IMR-90 (cell line): Measurements from ENCODE around the gene ZFPM1. TPM values are rescaled to one million over a fixed set of nuclear protein-coding genes. Genes with fewer than 3 reads are reported as not detected.

Experiments
- ATAC-seq: fragments of 200-7000 bp; cut with Tn5 transposase; 2 replicates; pipeline ENCODE4 v1.9.1; 2020; ENCODE audit warnings: low read depth, mild to moderate bottlenecking, moderate library complexity
- BruUV-seq: library from RNA; stranded (reverse); fragments of 400-500 nt; replicated peaks from 2 replicates; lab custom pipeline; 2021; lab: Mats Ljungman, UMichigan
- CTCF ChIA-PET: fragments of 300-600 bp; formaldehyde crosslinking; extraction: SDS; loops from one replicate; lab custom pipeline; 2021; ENCODE audit warnings: antibody characterized with exemption; lab: Yijun Ruan, JAX
- POLR2A ChIA-PET: fragments of 300-600 bp; sonication (Branson Sonifier 250); formaldehyde crosslinking; loops from one replicate; lab custom pipeline; 2022; ENCODE audit warnings: antibody characterized with exemption; ENCODE audit not compliant: unreplicated experiment; lab: Charles Lee
- DNase-seq: peaks from one replicate; pipeline ENCODE4 v3.0.0; 2013
- H2AFZ ChIP-seq: replicated peaks from 2 replicates; pipeline ENCODE3; 2013; ENCODE audit warnings: low read length, mild to moderate bottlenecking; ENCODE audit not compliant: poor library complexity
- H2AK5ac ChIP-seq: 2 replicates; pipeline ENCODE4 v1.6.1; 2013; ENCODE audit warnings: low read depth, low read length, inconsistent platforms
- H2AK9ac ChIP-seq: replicated peaks from 2 replicates; pipeline ENCODE3; 2013; ENCODE audit warnings: mild to moderate bottlenecking, low read depth, low read length, moderate library complexity; ENCODE audit not compliant: poor library complexity
- H2BK120ac ChIP-seq: 2 replicates; pipeline ENCODE4 v1.6.1; 2013; ENCODE audit warnings: low read depth, low read length, inconsistent platforms
- H2BK15ac ChIP-seq: 3 replicates; pipeline ENCODE4 v1.6.1; 2013; ENCODE audit warnings: low read depth, low read length, inconsistent platforms
- H2BK20ac ChIP-seq: 2 replicates; pipeline ENCODE4 v1.6.1; 2013; ENCODE audit warnings: low read depth, mild to moderate bottlenecking, inconsistent platforms, low read length, moderate library complexity
- H2BK5ac ChIP-seq: 2 replicates; pipeline ENCODE4 v1.6.1; 2013; ENCODE audit warnings: mild to moderate bottlenecking, low read depth, low read length, inconsistent platforms; ENCODE audit not compliant: poor library complexity, severe bottlenecking
- H3K14ac ChIP-seq: replicated peaks from 2 replicates; pipeline ENCODE4 v1.6.1; 2013; ENCODE audit warnings: low read depth, low read length, inconsistent platforms
- H3K18ac ChIP-seq: 2 replicates; pipeline ENCODE4 v1.6.1; 2013; ENCODE audit warnings: low read depth, low read length, control low read depth
- H3K23ac ChIP-seq: 2 replicates; pipeline ENCODE4 v1.6.1; 2013; ENCODE audit warnings: low read depth, low read length, inconsistent platforms
- H3K27ac ChIP-seq: 2 replicates; pipeline ENCODE4 v1.5.1; 2013; ENCODE audit warnings: mild to moderate bottlenecking, control low read depth, low read length; ENCODE audit not compliant: insufficient read depth
- H3K27me3 ChIP-seq: 2 replicates; pipeline ENCODE4 v1.6.1; 2013; ENCODE audit warnings: low read length; ENCODE audit not compliant: control insufficient read depth, insufficient read depth
- H3K36me3 ChIP-seq: 2 replicates; pipeline ENCODE4 v1.6.1; 2013; ENCODE audit warnings: low read length, mixed read lengths; ENCODE audit not compliant: control insufficient read depth, insufficient read depth
- H3K4ac ChIP-seq: 2 replicates; pipeline ENCODE4 v1.6.1; 2013; ENCODE audit warnings: low read depth, low read length, inconsistent platforms
- H3K4me1 ChIP-seq: 2 replicates; pipeline ENCODE4 v1.6.1; 2013; ENCODE audit warnings: low read length, mixed read lengths; ENCODE audit not compliant: control insufficient read depth, insufficient read depth
- H3K4me2 ChIP-seq: 2 replicates; pipeline ENCODE4 v1.6.1; 2013; ENCODE audit warnings: low read depth, mild to moderate bottlenecking, control low read depth, low read length, moderate library complexity
- H3K4me3 ChIP-seq: 2 replicates; pipeline ENCODE4 v1.5.1; 2013; ENCODE audit warnings: low read depth, mild to moderate bottlenecking, control low read depth, low read length, moderate library complexity; ENCODE audit not compliant: insufficient read depth
- H3K56ac ChIP-seq: 2 replicates; pipeline ENCODE4 v1.6.1; 2013; ENCODE audit warnings: low read length, inconsistent platforms; ENCODE audit not compliant: insufficient read depth; ENCODE audit errors: extremely low read depth
- H3K79me1 ChIP-seq, 2 experiments: 2 replicates each; pipeline ENCODE4 v1.6.1; 2013; ENCODE audit warnings: low read length in 2 of 2, inconsistent platforms in 1 of 2, low read depth in 1 of 2
- H3K9ac ChIP-seq: 2 replicates; pipeline ENCODE4 v1.6.1; 2013; ENCODE audit warnings: low read depth, low read length, control low read depth
- H3K9me1 ChIP-seq: 2 replicates; pipeline ENCODE4 v1.6.1; 2013; ENCODE audit warnings: low read length, inconsistent platforms; ENCODE audit not compliant: insufficient read depth
- H3K9me3 ChIP-seq: 2 replicates; pipeline ENCODE4 v1.6.1; 2013; ENCODE audit warnings: low read length; ENCODE audit not compliant: control insufficient read depth, insufficient read depth
- H4K20me1 ChIP-seq: 2 replicates; pipeline ENCODE4 v1.6.1; 2013; ENCODE audit warnings: low read length, inconsistent platforms; ENCODE audit not compliant: insufficient read depth
- H4K5ac ChIP-seq: 2 replicates; pipeline ENCODE4 v1.6.1; 2013; ENCODE audit warnings: mild to moderate bottlenecking, low read depth, low read length, control low read depth
- H4K8ac ChIP-seq, 2 experiments: 2 replicates each; pipeline ENCODE4 v1.6.1; 2013; ENCODE audit warnings: low read depth in 2 of 2, low read length in 2 of 2, control low read depth in 1 of 2, inconsistent platforms in 1 of 2
- H4K91ac ChIP-seq: 2 replicates; pipeline ENCODE4 v1.6.1; 2013; ENCODE audit warnings: low read depth, low read length, inconsistent platforms; ENCODE audit not compliant: insufficient read depth
- BHLHE40 ChIP-seq: fragments of 150-350 bp; IDR thresholded peaks from 2 replicates; pipeline ENCODE4 v1.6.1; 2016; ENCODE audit warnings: mild to moderate bottlenecking, low read depth, low read length
- CTCF ChIP-seq: conservative IDR thresholded peaks from 2 replicates; pipeline ENCODE4 v1.5.1; 2012; ENCODE audit warnings: mild to moderate bottlenecking, low read depth, low read length, improper control_type of control experiment
- ELK1 ChIP-seq: fragments of 150-350 bp; IDR thresholded peaks from 2 replicates; pipeline ENCODE4 v1.6.1; 2016; ENCODE audit warnings: low read depth, mild to moderate bottlenecking, low read length, moderate library complexity, borderline replicate concordance
- FOS ChIP-seq: fragments of 150-350 bp; IDR thresholded peaks from 2 replicates; pipeline ENCODE4 v1.6.1; 2016; ENCODE audit warnings: low read depth, low read length
- MAFK ChIP-seq: IDR thresholded peaks from 2 replicates; pipeline ENCODE4 v1.6.1; 2012; ENCODE audit warnings: low read depth, low read length, improper control_type of control experiment
- MXI1 ChIP-seq: IDR thresholded peaks from 2 replicates; pipeline ENCODE4 v1.6.1; 2012; ENCODE audit warnings: low read depth, mild to moderate bottlenecking, low read length, moderate library complexity, borderline replicate concordance
- NFE2L2 ChIP-seq: fragments of 150-350 bp; IDR thresholded peaks from 2 replicates; pipeline ENCODE4 v1.6.1; 2016; ENCODE audit warnings: low read depth, mild to moderate bottlenecking, low read length
- RCOR1 ChIP-seq: IDR thresholded peaks from 2 replicates; pipeline ENCODE4 v1.6.1; 2012; ENCODE audit warnings: mild to moderate bottlenecking, low read length, improper control_type of control experiment; ENCODE audit not compliant: insufficient replicate concordance
- RFX5 ChIP-seq: IDR thresholded peaks from 2 replicates; pipeline ENCODE4 v1.8.0; 2012; ENCODE audit warnings: low read depth, mild to moderate bottlenecking, low read length, moderate library complexity
- USF2 ChIP-seq: fragments of 150-350 bp; IDR thresholded peaks from 2 replicates; pipeline ENCODE4 v1.6.1; 2017; ENCODE audit warnings: mild to moderate bottlenecking, antibody characterized with exemption, low read length, low read depth
- WGBS, 2 experiments: methylation state at CpG; one replicate each; pipeline versions ENCODE4 v1.1.5 to v1.1.7; 2013; ENCODE audit warnings: missing lambda C conversion rate in 2 of 2; ENCODE audit not compliant: insufficient read length in 1 of 2; ENCODE audit errors: extremely low coverage in 2 of 2; 5-methylcytosine and 5-hydroxymethylcytosine counted together
- dilution Hi-C: fragments of 300-500 bp; cut with HindIII; formaldehyde crosslinking; loops from one replicate; pipeline ENCODE4 v1.14.3; 2018; ENCODE audit warnings: low sequenced_read_pairs; ENCODE audit not compliant: unreplicated experiment
- in situ Hi-C: fragments of 300-500 bp; cut with MboI; formaldehyde crosslinking; loops from 3 replicates; pipeline ENCODE4 v1.14.3; 2019; ENCODE audit warnings: low sequenced_read_pairs, inconsistent platforms, mixed read lengths
- intact Hi-C: fragments of 100-400 bp; cut with micrococcal nuclease; formaldehyde crosslinking; loops from 2 replicates; pipeline ENCODE4 v1.10.0; 2022
- polyA plus RNA-seq, 3 experiments: library from polyadenylated mRNA; depleted of rRNA; stranded (reverse); fragments of >200 nt; gene quantifications; 2 replicates each; pipeline ENCODE4 v1.2.3, GENCODE V29; 2012; ENCODE audit warnings: low replicate concordance in 1 of 3
- total RNA-seq: library from RNA; depleted of rRNA; stranded (reverse); fragments of >200 nt; gene quantifications from 2 replicates; pipeline ENCODE4 v1.2.3, GENCODE V29; 2012

ZFPM1 gene
- total and polyA plus RNA-seq, 2 of the 4 experiments (the other 2 are of a cell fraction), result 0.36 to 1.1 TPM

- ChIA-PET CTCF (interaction anchor here (0.6 kb wide), 1 partner anchor 467 kb away, joined by 3 read pairs; no protein-coding TSS in a partner anchor), POLR2A (no interaction called here)
- Histone ChIP-seq H3K4me3 (no peak overlapping the region), H2AFZ (peak overlapping the region; percentile 32), H3K79me1 (peaks cover 0 to 5% of the 10 kb centered on the region in 2 experiments; a peak in 2 of 4 replicates), H4K20me1 (no peaks in the 10 kb centered on the region), H4K5ac (no peak overlapping the region), H2AK9ac (no peak overlapping the region), H3K36me3 (no peaks in the 10 kb centered on the region), H2BK20ac (no peak overlapping the region), H3K4ac (no peak overlapping the region), H3K9ac (no peak overlapping the region), H3K4me2 (no peak overlapping the region), H3K27me3 (peaks cover 39% of the 10 kb centered on the region), H2AK5ac (no peak overlapping the region), H4K91ac (no peak overlapping the region), H3K4me1 (no peaks in the 10 kb centered on the region), H4K8ac (no peak overlapping the region), H3K9me3 (peaks cover 28% of the 10 kb centered on the region), H3K18ac (no peak overlapping the region), H3K9me1 (no peaks in the 10 kb centered on the region), H3K14ac (no peak overlapping the region), H3K27ac (no peak overlapping the region), H2BK5ac (no peak overlapping the region), H3K56ac (no peak overlapping the region), H3K23ac (no peak overlapping the region), H2BK15ac (no peak overlapping the region), H2BK120ac (no peak overlapping the region)
- dilution Hi-C loops (no loop called here), intact Hi-C loops (no loop called here), in situ Hi-C loops (no loop called here)
- 56% methylated on average over 10 of the region's 20 CpGs; no CpG with 5 or more reads in 1 of the 2 experiments for WGBS, 2 experiments
- ATAC-seq (no peak), DNase-seq (no peak)
- no TSS peak for BruUV-seq
- TF ChIP-seq RFX5, result no peak
- TF ChIP-seq FOS, result no peak
- no peak for TF ChIP-seq USF2
- no peak for TF ChIP-seq MXI1
- no peak for TF ChIP-seq MAFK
- TF ChIP-seq BHLHE40, result no peak
- no peak for TF ChIP-seq ELK1
- TF ChIP-seq NFE2L2, result no peak
- TF ChIP-seq RCOR1, result no peak
- TF ChIP-seq CTCF, result no peak
These were observed 87.4 kb downstream of the ZFPM1 start for GRCh38 chr16:88540346-88540977.
